GM03348 (cell line): ENCODE measurements around the gene APOD.

Experiments used
- DNase-seq: peaks from one replicate; pipeline ENCODE4 v3.0.0; 2012; ENCODE audit warnings: low spot score

APOD gene

DNA sequence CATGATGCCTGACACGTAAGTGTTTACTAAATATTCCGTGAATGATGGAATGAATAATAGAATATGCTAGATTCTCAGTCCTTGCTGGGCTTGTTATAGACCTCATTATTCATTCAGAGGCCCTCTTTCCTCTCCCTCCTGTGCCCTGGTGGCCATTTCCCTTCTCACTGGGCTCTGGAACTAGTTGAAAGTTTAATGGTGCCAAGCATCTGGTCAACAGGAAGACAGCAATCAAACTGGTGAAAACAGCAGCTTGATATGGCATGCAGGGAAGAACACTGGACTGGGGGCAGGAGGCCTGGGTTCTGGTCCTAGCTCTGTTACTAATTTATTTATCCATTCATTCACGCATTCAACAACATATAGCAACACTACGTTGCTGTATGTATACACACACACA, 3.7 kb upstream of the APOD start:
- no peak for DNase-seq

DNA sequence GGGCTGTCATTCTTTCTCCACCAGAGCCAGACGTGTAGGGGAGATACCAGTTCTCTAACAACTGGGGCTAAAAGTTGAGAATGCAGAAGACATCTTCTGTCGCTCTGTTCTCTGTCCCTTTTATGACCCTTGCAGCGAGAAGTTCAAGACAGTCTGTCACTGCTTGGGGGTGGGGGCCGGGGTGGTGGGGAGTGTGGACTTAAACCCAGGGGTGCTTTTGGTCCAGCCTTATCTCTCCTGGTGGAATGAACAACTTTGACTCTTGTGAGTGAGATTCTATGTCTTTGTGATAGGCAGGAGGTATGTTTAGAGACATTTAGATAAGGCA, 767 bp upstream of the APOD start:
- DNase-seq, result no peak

DNA sequence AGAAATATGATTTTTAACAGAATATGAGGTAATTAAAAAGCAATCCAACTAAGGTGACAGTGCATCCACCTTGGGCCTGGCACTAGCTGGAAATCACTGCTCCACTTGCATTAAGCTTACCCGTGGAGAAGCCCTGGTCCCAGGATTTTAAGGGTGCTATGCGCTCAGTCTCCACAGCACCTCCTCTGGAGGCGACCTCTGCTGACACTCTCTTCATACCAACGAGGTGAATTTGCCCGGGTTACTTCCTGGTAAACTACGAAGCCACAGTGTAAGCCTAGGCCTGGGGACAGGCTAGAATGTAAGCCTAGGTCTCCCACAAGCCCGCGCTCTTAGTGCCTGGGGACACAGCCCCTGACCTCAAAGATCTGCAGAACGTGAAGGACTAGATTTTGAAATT, 793 bp downstream of the APOD start:
- DNase-seq, result no peak

DNA sequence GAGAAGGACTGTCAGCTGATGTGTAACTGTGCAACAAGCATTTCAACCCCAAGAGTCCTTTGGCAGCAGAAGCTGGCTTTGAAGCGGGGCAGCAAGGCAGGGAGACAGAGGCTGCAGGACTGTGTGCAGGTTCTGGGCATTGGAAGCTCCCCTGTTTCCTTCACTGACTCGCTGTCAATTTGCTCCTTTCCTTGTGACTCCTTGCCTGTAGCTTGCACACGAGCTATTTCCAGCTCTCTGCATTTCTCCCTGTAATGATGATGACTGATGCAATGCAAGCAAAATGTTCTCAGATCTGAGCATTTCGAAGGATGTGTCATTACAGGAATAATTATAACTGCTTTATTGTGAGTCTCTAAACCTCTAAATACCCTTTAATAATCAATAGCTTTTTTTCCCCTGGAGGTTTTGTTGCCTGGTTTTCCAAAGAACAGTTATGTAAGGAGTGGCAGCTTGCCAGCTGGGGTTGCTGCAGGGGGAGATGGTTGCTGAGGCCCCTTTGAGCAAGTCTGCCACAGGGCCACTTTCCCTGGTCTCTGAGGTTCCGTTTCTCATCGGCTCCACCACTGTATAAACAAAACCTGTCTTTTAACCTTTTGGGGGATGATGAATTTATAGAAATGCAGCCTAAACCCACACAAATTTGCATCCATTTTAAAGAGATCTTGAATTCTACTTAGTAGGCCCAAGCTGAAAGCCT, 2.8 kb downstream of the APOD start:
- DNase-seq, result peak; percentile 54

DNA sequence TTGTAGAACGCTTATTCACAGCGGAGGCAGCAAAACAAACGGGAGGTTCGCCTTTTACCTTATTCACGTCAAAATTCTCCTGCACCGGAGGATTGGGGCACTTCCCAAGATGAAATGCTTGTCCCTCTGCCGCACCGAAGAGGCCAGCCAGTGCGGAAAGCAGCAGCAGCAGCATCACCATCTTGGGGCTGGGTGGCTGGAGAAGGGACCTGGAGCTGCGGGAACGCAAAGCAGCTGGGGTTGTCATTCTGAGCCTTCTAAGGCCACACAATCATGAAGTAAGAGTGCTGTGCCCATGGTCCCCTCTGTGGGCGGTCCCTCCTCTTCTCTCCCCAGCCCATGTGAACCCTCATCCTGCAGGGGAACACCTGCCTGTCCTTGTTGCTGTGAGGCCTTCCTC, 4.5 kb downstream of the APOD start:
- no peak for DNase-seq

DNA sequence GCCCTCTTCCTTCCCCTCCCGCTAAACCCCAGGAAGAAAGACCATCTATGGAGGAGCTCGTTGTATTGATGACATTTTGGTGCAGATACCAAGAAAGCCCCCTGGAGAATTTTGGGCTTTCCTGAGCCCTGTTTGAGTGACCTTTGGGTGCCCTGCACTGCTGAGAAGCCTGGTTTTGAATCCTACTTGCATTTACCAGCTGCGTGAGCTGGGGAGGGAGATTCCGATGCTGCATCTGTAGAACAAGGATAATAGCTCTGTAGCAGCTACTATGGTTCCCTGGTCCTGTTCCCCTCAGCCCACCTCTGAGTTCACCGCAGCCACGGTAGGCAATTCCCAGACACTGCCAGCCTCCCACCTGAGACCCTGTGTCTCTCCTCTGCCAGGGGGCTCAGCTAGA, 5.2 kb downstream of the APOD start:
- no peak for DNase-seq

DNA sequence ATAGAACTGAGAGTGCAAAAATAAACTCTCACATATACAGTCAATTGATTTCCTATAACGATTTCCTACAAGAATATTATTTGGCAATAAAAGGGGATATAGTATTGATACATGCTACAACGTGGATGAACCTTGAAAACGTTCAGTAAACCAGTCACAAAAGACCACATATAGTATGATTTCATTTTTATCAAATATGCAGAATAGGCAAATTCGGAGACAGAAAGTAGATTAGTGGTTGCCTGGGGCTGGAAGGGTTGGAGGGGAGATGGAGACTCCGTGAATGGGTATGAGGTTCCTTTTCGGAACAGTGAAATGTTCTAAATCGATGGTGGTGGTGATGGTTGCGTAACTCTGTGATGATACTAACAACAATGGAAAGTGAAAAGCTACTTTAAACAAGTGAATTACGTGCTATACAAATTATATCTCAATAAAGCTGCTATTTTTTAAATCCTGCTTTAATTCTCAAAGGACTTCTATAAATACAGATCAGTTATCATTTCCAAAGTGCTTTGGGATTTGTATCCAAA, 6.0 kb downstream of the APOD start:
- no peak for DNase-seq

DNA sequence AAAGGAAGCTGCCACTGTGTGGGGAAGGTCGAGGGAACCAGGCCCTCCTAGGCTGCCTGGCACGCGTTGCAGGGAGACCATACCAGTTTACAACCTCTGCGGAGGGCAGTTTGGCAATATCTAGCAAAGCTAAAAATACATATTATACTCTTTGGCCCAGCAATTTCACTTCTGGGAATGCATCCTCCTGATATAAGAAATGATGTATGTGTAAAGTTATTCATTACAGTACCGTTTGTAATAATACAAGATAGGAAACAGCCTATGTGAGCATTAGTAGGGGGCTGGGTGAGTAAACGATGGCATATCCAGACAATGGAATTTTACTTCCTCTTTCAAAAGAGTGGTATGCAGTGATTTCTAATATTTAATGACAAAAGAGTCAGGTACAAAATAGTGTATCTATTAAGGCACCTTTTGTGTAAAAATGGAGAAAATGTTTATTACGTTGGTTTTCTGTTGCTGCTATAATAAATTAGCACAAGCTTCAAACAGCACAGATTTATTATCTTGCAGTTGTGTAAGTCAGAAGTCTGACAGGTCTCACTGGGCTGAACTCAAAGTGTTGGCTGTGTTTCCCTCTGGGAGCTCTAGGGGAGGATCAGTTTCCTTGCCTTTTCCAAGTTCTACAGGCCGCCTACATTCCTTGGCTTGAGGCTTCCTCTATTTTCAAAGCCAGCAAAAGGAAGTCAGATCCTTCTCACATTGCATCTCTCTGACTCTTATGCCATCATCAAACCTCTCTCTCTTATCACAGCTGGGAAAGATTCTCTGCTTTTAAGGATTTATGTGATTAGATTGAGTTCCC, 9.0 kb downstream of the APOD start:
- no peak for DNase-seq

DNA sequence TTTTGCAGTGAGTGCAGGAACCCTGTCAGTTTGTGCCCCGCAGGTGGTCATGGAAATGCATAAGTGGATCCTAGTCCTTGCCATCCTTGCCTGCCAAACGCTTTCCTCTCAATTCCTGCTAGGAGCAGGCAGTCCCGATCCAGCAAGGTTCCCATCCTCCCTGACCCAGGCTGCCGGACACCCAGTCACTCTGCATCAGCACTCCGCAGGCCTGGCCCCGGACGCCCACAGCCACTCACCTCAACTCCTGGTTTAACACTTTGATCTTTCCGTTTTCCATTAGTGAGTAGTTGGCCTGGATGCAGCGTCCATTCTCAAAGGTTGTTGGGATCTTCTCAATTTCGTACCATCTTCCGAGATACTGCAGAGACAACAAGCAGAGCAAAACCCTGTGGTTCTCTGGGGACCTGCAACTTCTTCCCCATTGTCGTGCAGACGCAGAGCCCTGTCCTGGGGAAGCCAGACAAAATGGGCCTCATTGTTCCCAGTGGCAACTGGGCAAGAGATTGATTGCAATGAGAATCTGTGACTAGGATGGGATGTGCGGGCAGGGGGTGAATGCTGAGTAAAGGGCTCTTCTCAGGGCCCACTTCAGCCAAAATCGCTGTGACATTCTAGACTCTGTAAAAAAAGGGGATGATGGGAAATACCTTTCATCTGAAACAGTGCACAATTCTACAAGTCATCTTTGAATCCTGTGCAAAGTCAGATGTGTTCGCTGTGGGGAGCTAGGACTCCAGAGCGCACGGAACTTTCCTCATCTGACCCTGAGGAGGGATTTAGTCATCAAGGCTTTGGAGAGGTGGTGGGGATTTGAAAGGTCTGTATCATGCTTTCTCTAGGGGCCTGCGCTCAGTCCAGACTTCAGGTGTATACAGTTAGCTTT, 9.9 kb downstream of the APOD start:
- DNase-seq, result no peak

DNA sequence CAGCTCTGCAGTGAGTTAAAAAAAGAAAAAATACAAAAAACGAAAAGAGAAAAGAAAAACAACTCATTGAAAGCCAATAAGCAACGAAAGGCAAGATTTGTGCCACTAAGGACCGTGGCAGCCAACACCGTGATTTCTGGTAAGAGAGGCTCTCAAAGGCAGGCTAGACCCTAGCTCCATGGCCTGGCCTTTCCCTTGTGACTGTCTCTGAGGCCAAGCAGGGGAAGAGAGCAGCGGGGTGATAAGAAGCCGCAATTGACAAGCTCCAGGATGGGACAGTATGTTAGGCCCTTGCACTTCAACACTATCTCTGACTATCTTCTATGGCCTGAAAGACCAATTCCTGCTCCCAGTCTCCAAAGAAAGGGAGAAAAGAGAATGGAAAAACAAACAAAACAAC, 12.4 kb downstream of the APOD start:
- no peak for DNase-seq

DNA sequence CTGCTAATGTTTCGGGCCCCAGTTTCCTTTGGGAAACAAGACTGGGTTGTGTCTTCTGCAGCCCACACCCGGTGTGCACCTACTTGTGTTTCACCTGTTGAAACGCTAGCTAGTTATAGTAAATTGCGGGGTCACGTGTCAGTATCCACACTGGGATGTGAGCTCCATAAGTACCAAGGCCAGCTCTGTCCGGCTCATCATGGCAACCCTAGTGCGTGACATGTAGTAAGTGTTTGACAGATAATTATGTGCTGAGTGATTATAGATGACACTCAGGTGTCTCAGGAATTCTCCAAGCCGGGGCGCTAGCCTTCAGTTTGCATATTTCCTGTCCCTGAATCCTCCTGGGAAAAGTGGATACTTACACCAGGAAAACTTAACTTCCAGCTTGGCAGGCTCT, 12.8 kb downstream of the APOD start:
- DNase-seq, result no peak

DNA sequence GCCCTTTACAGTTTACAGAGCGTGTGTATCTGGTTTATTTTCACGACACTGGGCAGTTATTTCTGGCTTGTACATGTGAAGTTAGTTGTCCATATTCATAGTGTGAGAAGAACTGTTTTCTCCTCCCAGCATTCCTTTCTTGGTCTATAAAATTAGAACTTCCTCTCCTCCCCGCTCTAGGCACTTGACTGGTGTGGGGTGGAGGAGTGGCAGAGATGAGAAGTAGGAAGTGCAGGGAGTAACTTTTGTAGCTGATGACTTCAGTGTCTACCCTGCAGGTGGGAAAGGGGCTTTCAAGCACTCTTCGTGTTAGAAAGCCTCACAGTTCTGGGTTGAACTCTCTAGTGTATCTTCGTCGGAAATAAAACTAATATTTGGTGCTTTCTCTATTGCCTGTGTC, 13.4 kb downstream of the APOD start:
- DNase-seq, result no peak

DNA sequence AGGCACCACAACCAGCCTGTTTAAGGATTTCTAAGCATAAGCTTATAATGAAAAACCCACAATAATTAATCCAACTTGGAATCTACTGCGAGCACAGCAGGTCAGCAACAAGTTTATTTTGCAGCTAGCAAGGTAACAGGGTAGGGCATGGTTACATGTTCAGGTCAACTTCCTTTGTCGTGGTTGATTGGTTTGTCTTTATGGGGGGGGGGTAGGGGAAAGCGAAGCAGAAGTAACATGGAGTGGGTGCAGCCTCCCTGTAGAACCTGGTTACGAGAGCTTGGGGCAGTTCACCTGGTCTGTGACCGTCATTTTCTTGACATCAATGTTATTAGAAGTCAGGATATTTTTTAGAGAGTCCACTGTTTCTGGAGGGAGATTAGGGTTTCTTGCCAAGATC, 15.1 kb downstream of the APOD start:
- DNase-seq, result no peak

DNA sequence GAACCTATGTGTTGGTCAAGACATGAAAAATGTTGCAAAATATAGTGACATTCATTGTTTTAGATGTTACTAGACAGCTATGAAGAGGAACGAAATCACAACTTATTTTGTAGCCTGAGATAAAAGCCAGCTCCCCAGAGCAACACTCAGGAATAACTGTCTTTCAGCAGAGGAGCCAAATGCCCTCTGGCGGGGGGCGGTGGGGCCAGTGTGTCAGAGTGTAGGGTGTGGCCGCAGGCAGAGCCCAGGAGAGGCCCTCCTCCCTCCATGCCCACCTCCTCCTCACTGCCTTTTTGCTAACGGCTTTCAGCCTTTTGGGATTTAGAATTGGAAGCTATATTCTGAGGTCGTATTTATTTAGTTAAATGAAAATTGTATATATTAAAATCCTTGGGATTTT, 16.9 kb downstream of the APOD start:
- no peak for DNase-seq

DNA sequence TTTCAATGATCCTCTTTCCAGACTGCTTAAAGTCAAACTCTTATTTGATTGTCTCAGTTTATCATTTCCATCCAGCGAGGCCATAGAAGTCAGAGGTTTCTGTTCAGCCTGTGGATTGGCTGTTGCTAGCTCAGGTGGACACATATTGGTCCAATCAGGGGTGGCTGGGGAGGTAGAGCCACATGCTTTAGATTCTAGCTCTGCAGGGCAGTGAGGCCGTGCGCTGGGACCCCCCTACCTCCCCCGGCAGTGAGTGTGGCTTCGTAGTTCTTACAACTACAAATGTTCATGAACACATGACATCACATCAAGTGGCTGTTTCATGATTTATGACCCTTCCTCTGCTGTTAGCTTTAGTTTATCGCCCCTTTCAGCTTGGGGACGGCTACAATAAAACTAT, 18.0 kb downstream of the APOD start:
- DNase-seq, result no peak

DNA sequence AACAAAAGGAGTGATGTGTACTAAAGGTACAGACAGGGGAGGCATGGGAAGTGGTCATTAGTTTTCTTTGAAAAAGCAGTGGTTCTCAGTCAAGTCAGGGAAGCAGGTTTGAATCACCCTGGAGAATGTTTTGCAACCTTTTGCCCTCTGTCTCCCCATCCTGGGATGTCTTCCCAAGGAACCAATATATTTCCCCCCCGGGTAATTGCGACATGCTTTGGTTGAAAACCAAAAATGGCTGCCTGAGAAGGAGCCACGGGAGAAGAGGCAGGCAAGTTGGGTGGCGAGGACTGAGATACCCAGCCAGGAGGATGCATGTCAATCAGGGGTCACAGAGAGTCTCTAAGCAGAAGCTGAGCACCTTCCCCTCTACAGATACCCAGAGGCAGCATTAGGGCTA, 20.4 kb downstream of the APOD start:
- DNase-seq, result peak; percentile 23

DNA sequence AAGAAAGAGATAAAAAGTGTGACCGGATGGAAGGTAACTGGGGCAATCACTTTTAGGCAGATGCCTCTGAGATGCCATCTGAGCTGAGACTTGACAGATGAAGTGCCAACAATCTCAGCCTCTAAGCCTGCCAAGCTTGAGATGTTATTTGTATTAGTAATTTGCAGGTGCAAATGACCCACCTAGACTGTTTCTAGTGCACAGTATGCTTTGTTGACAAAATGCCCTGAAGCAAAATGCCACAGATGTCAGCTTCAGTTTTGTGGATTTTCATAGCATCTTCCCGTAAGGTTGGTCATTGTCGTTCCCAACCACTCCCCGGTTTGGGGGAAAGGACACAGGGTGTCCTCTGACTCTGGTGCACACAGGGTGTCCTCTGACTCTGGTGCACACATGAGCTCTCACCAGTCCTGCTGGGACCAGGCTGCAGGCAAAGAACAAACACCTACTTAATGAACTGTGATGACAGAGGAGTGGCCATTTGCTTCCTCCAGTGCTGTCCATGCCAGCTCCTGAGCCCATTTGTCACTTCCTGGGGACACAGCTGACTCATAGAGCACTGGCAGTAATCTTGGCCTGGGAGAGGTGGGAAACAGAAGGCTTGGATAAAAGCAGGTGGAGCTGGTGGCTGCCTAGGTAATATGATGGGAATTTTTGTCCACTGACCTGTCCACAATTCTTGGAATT, 23.9 kb downstream of the APOD start:
- no peak for DNase-seq

DNA sequence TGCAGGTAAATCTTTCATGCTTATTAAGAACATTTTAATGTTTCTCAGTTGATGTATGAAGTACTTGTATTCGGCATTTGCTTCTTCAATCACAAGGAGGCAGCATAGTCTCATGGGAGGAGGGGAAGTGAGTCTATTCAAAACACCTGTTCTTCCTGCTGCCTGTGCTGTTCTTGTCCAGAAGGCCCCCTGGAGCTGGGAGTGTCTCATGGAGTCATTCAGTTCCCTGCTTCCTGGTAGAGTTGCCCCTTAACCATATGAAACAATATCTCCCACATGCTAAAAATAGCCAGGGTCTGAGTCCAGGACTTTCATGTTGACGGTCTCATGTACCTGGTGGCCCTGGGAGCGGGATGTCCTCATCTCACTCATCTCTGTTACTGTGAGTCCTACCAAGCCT, 25.1 kb downstream of the APOD start:
- DNase-seq, result no peak

DNA sequence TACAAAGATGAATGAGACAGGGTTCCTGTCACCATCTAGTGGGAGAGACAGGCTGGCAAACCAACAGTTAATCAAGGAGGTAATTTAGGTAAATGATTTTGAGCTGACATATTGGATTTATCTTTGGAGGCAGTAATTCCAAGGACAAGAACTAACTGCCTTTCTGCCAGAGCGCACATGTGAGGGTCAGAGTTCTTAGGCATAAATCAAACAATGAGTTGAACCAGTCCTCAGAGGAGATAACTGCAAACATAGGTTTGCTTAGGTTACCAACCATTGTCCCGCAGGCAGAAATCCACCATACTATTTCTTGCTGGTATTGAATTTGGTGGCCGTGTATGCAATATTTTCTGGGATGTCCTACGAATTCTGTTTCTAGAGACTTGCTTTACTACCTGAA, 26.4 kb downstream of the APOD start:
- DNase-seq, result no peak

DNA sequence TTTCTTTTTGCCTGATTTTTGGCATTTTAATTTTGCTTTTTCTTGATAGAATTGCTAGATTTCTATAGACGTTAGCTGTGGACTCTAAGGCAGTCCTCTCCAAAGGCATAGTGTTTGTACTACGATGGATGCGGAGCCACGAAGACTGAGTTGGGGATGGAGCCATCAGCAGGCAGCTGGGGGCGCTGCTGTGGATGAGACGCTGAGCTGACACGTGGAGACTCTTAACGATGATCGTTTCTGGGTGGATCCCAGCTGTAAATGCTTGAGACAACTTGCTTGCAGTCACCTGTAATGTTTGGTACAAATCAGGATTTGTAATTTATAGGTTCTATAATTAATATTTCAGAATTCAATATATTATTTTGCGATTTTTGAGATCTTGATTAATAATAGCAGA, 27.4 kb downstream of the APOD start:
- no peak for DNase-seq

DNA sequence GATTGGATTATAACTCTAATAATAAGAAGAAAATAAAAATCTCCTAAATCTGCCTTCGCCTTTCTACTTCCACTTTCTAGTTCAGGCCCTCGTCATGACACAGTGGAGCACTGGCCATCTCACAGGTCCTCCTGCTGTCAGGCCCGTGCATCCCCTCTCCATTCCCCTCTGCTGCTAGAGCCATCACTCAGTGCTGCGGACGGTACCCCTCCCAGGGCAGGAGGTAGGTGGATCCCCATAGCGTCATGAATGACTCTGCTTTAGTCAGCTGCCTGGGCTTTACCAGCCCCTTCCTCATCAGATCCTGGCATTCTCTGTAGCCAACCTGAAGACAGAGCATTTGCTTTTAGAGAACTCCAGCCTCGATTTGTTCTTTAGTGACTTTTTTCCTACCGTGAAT, 28.6 kb downstream of the APOD start:
- DNase-seq, result no peak

DNA sequence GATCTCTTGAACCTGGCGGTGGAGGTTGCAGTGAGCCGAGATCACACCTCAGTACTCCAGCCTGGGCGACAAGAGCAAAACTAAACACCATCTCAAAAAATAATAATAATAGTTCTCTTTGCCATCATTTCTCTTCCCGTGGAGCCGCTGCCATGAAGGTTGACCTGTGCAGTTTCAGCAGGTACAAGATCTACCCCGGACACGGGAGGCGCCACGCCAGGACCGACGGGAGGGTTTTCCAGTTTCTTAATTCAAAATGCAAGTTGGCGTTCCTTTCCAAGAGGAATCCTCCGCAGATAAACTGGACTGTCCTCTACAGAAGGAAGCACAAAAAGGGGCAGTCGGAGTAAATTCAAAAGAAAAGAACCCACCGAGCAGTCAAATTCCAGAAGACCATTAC, 29.3 kb downstream of the APOD start:
- DNase-seq, result no peak
